Adrenal gland (tissue), 12 donors: ENCODE measurements around the gene ANKMY1. TPM values are rescaled to one million over a fixed set of nuclear protein-coding genes. Genes with fewer than 3 reads are reported as not detected.

Experiments
- DNase-seq, 7 donors: peaks; one replicate each; pipeline ENCODE4 v3.0.0-alpha.2; 2019 to 2020
- H3K27ac ChIP-seq, 5 donors: fragments of 200-600 bp; sonication (generic) in 4 of 5; 1 replicate in 3 of 5; 2 replicates in 2 of 5; pipeline versions ENCODE4 v1.5.1 to v1.8.0; 2016 to 2020; ENCODE audit warnings: mild to moderate bottlenecking in 1 of 5
- H3K27me3 ChIP-seq: fragments of 200-600 bp; 2 replicates; pipeline ENCODE4 v1.8.0; 2021
- H3K36me3 ChIP-seq, 2 donors: fragments of 200-600 bp; replicated peaks in 1 of 2; 1 replicate in 1 of 2; 2 replicates in 1 of 2; pipeline versions ENCODE4 v1.5.1 to v1.8.0; 2018 to 2022
- H3K4me1 ChIP-seq, 2 donors: fragments of 200-600 bp; replicated peaks in 1 of 2; 1 replicate in 1 of 2; 2 replicates in 1 of 2; pipeline versions ENCODE4 v1.5.1 to v1.8.0; 2018 to 2021
- H3K4me3 ChIP-seq, 4 donors: fragments of 200-600 bp; sonication (generic) in 3 of 4; one replicate each; pipeline ENCODE4 v1.5.1; 2016 to 2018
- H3K9me3 ChIP-seq, 3 donors: fragments of 200-600 bp; sonication (generic) in 1 of 3; replicated peaks in 1 of 3; 1 replicate in 2 of 3; 2 replicates in 1 of 3; pipeline versions ENCODE4 v1.5.1 to v1.8.0; 2016 to 2021
- CTCF ChIP-seq, 6 experiments: fragments of 450-650 bp in 4 of 6; fragments of 200-600 bp in 2 of 6; sonication (generic) in 1 of 6; IDR thresholded peaks; 1 replicate in 5 of 6; 2 replicates in 1 of 6; pipeline versions ENCODE4 v1.5.1 to v1.8.0; 2016 to 2021; ENCODE audit warnings: antibody characterized with exemption in 6 of 6, mild to moderate bottlenecking in 2 of 6, moderate library complexity in 1 of 6
- POLR2A ChIP-seq, 2 donors: fragments of 450-650 bp; IDR thresholded peaks; one replicate each; pipeline ENCODE4 v1.6.1; 2017; ENCODE audit warnings: antibody characterized with exemption in 2 of 2, mild to moderate bottlenecking in 2 of 2, moderate library complexity in 1 of 2
- WGBS, 4 donors: extraction: QIAGEN DNeasy Blood & Tissue Kit in 2 of 4; methylation state at CpG; one replicate each; pipeline versions ENCODE4 v1.1.5 to v1.1.7; 2013 to 2017; 5-methylcytosine and 5-hydroxymethylcytosine counted together
- intact Hi-C, 2 donors: fragments of 100-400 bp; cut with DNase I; formaldehyde crosslinking; loops; one replicate each; pipeline versions ENCODE4 v1.14.1 to v1.15.0; 2022 to 2023
- polyA plus RNA-seq, 3 donors: library from polyadenylated mRNA; stranded (reverse); fragments of 200-250 nt in 2 of 3; fragments of 350-450 nt in 1 of 3; fragmentation: Illumina TruSeq in 1 of 3; extraction: RNeasy Lipid Tissue Mini Kit (QIAGEN cat#74804) in 1 of 3; gene quantifications; one replicate each; pipeline ENCODE4 v1.2.3, GENCODE V29; 2013 to 2014
- total RNA-seq, 9 donors: library from RNA; depleted of rRNA in 4 of 9; stranded (reverse); fragments of >200 nt in 4 of 9; fragments of 120-200 nt in 1 of 9; fragmentation: NEBNext Ultra II Directional in 1 of 9; extraction: Animal tissue kit (Norgen Biotek cat#: 25700) in 1 of 9; gene quantifications; one replicate each; pipeline versions ENCODE4 v1.1.0 to v1.2.4, GENCODE V29; 2013 to 2023
- donor health status: healthy with polysubstance abuse.
- donor health status: Bipolar disorder and iron deficiency.
- donor health status: DM: yes; HTN: yes; CAD: no.
- donor health status: DM: no; HTN: no; CAD: no.
- donor health status: DM: no; HTN: no; CAD: no.
- donor health status: DM: yes; HTN: yes; CAD: no.

The ANKMY1 gene
- total and polyA plus RNA-seq, 12 donors, result 7.2 to 31.7 (median 12.0) TPM

DNA sequence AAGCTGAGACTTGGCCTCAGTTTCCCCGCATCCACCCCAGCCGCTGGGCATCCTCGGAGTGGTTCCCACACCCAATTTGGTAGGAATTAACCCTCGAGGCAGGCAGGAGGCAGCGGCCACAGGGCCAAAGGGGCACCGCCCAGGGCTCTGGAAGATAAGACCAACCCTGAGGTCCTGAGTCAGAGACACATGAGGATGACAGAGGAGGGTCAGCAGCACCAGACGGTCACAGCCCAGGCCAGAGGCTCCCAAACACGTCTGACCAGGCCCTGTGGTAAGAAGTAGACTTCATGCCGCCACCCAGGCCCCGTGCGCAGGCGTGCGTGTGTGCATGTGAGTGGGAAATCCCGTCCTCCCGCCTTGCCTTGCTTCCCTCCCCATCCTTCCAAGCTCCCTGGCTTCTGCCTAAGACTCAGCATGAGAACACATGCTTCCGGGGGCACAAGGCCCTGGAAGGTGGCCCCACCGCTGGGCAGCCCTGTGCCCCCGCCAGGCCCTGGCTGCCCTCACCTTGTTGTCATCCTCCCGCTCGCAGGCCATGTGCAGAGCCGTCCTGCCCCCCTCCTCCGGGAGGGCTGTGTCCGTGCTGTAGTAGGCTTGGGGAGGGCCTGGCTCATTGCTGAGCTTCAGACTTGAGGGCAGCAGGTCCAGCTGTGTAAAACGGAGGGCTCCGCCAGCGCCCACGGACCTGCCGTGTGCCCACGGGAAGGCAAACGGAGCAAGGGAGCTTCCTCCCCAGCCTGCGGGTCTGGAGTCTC lies 46.3 kb downstream of the ANKMY1 start:
- H3K27me3 ChIP-seq, result no peaks in the 10 kb centered on the region
- H3K4me1 ChIP-seq, result no peaks in the 10 kb centered on the region
- no peak overlapping the region for H3K27ac ChIP-seq
- H3K9me3 ChIP-seq, result no peaks in the 10 kb centered on the region
- 91 to 96% (median 94%) methylated on average over 14 to 31 of the region's 31 CpGs for WGBS, 4 donors
- H3K36me3 ChIP-seq, result peaks cover 0 to 5% of the 10 kb centered on the region in 2 donors
- DNase-seq, result peak in 2 of 7 donors; percentile 15 to 33
- H3K4me3 ChIP-seq, result no peak overlapping the region
- no peak for TF ChIP-seq CTCF (IDR thresholded peaks at IDR 0.05)
- no peak for TF ChIP-seq POLR2A (IDR thresholded peaks at IDR 0.05)
- intact Hi-C loops, result loop anchor here (5.0 to 10.0 kb wide), 3 partner anchors 191 to 323 kb away; no protein-coding TSS in a partner anchor

DNA sequence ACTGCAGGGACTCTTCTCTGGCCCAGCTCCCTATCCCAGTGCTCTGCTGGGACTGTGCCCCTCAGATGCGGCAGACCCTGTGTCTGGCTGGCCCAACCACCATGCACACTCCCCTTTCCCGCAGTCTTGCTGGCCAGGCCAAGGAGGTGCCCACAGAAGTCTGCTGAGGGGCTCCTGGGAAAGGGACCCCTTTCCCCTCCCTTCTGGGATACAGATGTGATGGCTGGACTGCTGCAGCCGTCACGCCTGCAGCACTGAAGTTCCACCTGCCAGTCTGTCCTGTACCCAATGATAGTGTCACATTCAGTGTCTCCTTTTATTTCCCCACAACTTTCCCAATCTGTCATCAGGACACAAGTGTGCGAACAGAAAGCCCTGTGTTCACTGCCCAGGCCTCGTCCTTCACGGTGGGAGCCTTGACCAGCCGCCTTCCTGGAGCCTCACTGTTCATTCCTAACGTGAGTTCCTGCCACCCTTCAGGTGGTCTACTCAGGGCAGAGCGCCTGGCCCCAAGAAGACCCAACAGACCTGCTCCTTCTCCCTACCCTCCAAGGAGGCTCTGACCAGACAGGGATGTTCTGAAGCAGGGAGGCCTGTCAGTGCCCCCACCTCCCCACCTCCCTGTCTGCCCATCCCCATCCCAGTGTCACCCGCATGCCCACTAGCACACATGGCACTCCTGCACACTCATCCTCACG lies 47.1 kb downstream of the ANKMY1 start:
- Histone ChIP-seq H3K4me1 (no peaks in the 10 kb centered on the region), H3K4me3 (no peak overlapping the region), H3K9me3 (no peaks in the 10 kb centered on the region), H3K27me3 (no peaks in the 10 kb centered on the region), H3K27ac (no peak overlapping the region), H3K36me3 (peaks cover 0 to 5% of the 10 kb centered on the region in 2 donors)
- 88 to 98% (median 94%) methylated on average over 12 of the region's 12 CpGs for WGBS, 4 donors
- intact Hi-C loops, result loop anchor here (5.0 to 10.0 kb wide), 3 partner anchors 192 to 324 kb away; no protein-coding TSS in a partner anchor
- TF ChIP-seq CTCF (IDR thresholded peaks at IDR 0.05) (no peak), POLR2A (IDR thresholded peaks at IDR 0.05) (no peak)
- peak in 2 of 7 donors; percentile 13 to 18 for DNase-seq

- H3K4me1 ChIP-seq, result no peaks in the 10 kb centered on the region
- no peak overlapping the region for H3K27ac ChIP-seq
- whole genome bisulfite sequencing, 4 donors, result 71 to 84% (median 78%) methylated on average over 9 to 12 of the region's 12 CpGs
- intact Hi-C loops, result loop anchor here (5.0 to 10.0 kb wide), 3 partner anchors 192 to 325 kb away; no protein-coding TSS in a partner anchor
- DNase-seq, result peak in 1 of 7 donors; percentile 9
- H3K9me3 ChIP-seq, result no peaks in the 10 kb centered on the region
- no peak for TF ChIP-seq POLR2A (IDR thresholded peaks at IDR 0.05)
- no peak for TF ChIP-seq CTCF (IDR thresholded peaks at IDR 0.05)
- H3K4me3 ChIP-seq, result no peak overlapping the region
- H3K36me3 ChIP-seq, result peaks cover 0 to 5% of the 10 kb centered on the region in 2 donors
- no peaks in the 10 kb centered on the region for H3K27me3 ChIP-seq
These were observed 47.9 kb downstream of the ANKMY1 start for GRCh38 chr2:240509667-240510512.
